NCI-H524 treated with DMSO at 0.1 percent for 48 hours (cell line): ENCODE results near the gene SUSD2.
"Not testable (repeated sequence)": the region's sequence is repeated elsewhere in the genome, so short reads cannot be mapped to it uniquely, and the experiment has no call there.

Experiments
- DNase-seq: peaks from one replicate; lab custom pipeline; 2025; lab: John Stamatoyannopoulos, UW

The SUSD2 gene

GRCh38 chr22:24214467-24215285, 33.4 kb downstream of the SUSD2 start:
- no peak for DNase-seq

DNA sequence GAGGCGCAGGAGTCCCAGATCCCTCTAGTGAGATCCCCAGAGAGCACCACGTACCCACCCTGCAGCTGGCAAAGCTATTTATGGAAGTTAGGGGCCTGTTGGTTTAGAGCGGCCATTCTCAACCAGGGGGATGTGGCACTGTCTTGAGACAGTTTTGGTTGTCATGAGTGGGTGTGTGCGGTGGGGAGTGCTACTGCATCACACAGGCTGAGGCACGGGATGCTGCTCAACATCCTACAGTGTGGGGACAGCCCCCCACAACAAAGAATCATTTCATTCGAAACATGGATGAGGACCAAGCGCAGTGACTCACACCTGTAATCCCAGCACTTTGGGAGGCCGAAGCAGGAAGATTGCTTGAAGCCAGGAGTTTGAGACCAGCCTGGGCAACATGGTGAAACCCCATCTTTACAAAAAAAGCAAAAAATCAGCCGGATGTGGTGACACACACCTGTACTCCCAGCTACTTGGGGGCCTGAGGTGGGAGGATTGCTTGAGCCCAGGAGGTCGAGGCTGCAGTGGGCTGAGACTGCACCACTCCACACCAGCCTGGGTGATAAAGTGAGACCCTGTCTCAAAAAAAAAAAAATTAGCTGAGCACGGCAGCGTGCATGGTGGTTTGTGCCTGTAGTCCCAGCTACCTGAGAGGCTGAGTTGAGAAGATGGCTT, 35.4 kb downstream of the SUSD2 start:
- no peak for DNase-seq

- no peak for DNase-seq
Measured at GRCh38 chr22:24217384-24217783, 36.1 kb downstream of the SUSD2 start.

- no peak for DNase-seq
Measured at GRCh38 chr22:24219750-24220149, 38.5 kb downstream of the SUSD2 start.

DNA sequence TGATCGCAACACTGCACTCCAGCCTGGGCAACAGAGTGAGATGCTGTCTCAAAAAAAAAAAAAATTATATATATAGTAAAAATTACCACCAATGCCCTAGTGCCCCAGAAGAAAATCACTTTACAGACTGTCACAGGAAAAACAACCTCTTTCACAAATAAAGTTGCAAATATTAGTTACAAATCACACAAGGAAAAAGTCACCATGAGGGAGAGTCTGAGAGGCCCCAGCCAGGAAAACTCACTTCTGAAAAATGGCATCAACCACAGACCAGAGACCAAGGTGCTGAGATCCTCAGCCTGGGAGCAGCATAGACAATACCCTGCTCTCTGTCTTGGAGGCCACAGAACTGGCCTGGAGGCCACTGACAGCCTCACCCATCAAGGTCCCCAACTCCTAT, 43.2 kb downstream of the SUSD2 start:
- no peak for DNase-seq

- DNase-seq: no peak
Measured at GRCh38 chr22:24225044-24225601, 43.8 kb downstream of the SUSD2 start.

DNA sequence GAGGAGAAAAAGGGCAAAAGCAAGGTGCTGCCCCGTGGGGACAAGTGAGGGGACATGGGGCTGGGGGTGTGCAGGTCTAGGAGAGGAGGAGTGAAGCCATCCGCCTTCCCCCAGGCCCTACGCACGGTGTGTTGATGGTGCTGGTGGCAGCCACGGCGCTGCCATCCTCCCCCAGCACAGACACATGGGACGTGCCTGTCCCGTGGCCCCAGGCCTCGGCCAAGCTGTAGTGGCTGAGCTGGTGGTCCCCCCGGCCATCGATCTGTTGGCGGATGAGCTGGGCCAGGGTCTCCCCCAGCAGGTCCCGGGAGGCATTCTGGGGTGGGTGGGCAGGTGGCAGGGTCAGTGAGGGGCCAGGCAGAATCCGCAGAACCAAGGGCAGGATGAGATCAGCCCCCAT, 44.7 kb downstream of the SUSD2 start:
- no peak for DNase-seq

- no peak for DNase-seq
Measured at GRCh38 chr22:24230911-24231656, 49.8 kb downstream of the SUSD2 start.

- no peak for DNase-seq
Measured at GRCh38 chr22:24231706-24232105, 50.4 kb downstream of the SUSD2 start.

GRCh38 chr22:24232124-24232523, 50.8 kb downstream of the SUSD2 start:
- no peak for DNase-seq

- DNase-seq: no peak
Measured at GRCh38 chr22:24232725-24233124, 51.4 kb downstream of the SUSD2 start.

DNA sequence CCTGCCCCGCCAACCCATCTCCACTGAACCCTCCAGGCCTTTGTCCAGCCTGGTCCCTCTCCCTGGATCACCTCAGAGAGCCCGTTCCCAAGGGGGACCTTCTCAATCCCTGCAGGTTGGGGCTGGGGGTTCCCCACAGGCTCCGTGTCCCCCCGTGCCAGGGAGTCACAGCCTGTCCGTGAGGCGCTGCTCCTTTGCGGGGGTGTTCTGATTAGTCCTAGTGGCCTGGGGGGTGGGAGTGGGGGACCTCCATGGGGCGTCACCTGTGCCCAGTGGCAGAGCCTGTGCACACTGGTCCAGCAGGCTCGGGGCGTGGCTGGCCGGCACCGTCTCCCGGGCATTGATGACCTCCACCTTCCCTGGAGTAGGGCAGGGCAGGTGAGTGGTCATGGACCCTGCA, 51.9 kb downstream of the SUSD2 start:
- no peak for DNase-seq

GRCh38 chr22:24233816-24234215, 52.5 kb downstream of the SUSD2 start:
- DNase-seq: no peak

- DNase-seq: no peak
Measured at GRCh38 chr22:24235315-24235714, 54.0 kb downstream of the SUSD2 start.

DNA sequence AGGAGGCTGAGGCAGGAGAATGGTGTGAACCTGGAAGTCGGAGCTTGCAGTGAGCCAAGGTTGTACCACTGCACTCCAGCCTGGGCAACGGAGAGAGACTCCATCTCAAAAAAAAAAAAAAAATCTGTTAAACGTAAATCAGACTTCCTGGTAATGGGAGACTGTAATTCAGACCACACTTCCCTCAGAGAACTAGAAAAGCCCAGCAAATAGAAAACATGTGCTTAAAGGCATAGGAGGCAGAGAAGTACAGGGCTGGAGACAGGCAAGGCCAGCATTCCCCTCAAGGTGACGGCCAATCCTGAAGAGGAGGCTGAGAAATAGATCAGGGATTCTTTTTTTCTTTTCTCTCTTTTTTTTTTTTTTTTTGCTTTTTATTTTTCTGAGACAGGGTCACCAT, 55.4 kb downstream of the SUSD2 start:
- DNase-seq: no peak

DNA sequence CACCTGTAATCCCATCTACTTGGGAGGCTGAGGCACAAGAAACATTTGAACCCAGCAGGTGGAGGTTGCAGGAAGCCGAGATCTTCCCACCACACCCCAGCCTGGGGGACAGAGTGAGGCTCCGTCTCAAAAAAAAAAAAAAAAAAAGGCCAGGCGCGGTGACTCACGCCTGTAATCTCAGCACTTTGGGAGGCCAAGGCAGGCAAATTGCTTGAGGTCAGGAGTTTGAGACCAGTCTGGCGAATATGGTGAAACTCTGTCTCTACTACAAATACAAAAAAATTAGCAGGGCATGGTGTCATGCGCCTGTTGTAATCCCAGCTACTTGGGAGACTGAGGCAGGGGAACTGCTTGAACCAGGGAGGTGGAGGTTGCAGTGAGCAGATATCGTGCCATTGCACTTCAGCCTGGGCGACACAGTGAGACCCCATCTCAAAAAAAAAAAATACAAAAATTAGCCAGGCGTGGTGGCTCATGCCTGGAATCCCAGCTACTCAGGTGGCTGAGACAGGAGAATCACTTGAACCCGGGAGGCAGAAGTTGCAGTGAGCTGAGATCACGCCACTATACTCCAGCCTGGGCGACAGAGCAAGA, 56.9 kb downstream of the SUSD2 start:
- DNase-seq: not testable (repeated sequence)
